K562 (cell line): ENCODE measurements around the gene KIFC3. TPM values are rescaled to one million over a fixed set of nuclear protein-coding genes. Genes with fewer than 3 reads are reported as not detected.

Experiments
- BRCA1 ChIP-seq, 2 experiments: fragments of 450-650 bp in 1 of 2; sonication (generic) in 1 of 2; formaldehyde crosslinking in 1 of 2; IDR thresholded peaks; 2 replicates each; pipeline versions ENCODE4 v1.5.0 to v1.6.1; 2017 to 2020; ENCODE audit warnings: mild to moderate bottlenecking in 1 of 2, missing genetic modification reagents in 1 of 2
- CREM ChIP-seq: IDR thresholded peaks from 2 replicates; pipeline ENCODE4 v1.6.1; 2014; ENCODE audit warnings: antibody characterized with exemption, low read depth
- FOSL1 ChIP-seq: fragments of 200-800 bp; sonication (Bioruptor generic); conservative IDR thresholded peaks from 2 replicates; pipeline ENCODE4 v1.6.1; 2016; ENCODE audit warnings: missing genetic modification characterization, missing compliant biosample characterization
- FUS ChIP-seq: fragments of 200-400 bp; formaldehyde crosslinking; optimal IDR thresholded peaks from 2 replicates; pipeline ENCODE3; 2017; ENCODE audit warnings: low read depth, low read length
- HMGXB4 ChIP-seq: sonication (generic); formaldehyde crosslinking; IDR thresholded peaks from 2 replicates; pipeline ENCODE4 v1.8.1; 2023; ENCODE audit warnings: mild to moderate bottlenecking, missing genetic modification reagents
- JUN ChIP-seq, 2 experiments: sonication (generic) in 1 of 2; formaldehyde crosslinking in 1 of 2; IDR thresholded peaks; 2 replicates each; pipeline versions ENCODE4 v1.6.1 to v1.8.0; 2012 to 2022; ENCODE audit warnings: borderline replicate concordance in 2 of 2, mild to moderate bottlenecking in 2 of 2, improper control_type of control experiment in 1 of 2, low read depth in 1 of 2, low read length in 1 of 2, missing genetic modification reagents in 1 of 2
- MXI1 ChIP-seq: IDR thresholded peaks from 2 replicates; pipeline ENCODE4 v1.6.1; 2011; ENCODE audit warnings: low read depth, mild to moderate bottlenecking, improper control_type of control experiment, low read length
- PCBP2 ChIP-seq: fragments of 200-400 bp; formaldehyde crosslinking; IDR thresholded peaks from 2 replicates; pipeline ENCODE4 v1.6.1; 2018; ENCODE audit warnings: low read length, low read depth, mild to moderate bottlenecking, moderate library complexity; ENCODE audit not compliant: poor library complexity, severe bottlenecking
- PYGO2 ChIP-seq: fragments of 450-650 bp; IDR thresholded peaks from 2 replicates; pipeline ENCODE4 v1.6.1; 2016; ENCODE audit warnings: mild to moderate bottlenecking, missing genetic modification characterization, moderate library complexity, missing compliant biosample characterization
- RCOR1 ChIP-seq, 2 experiments: IDR thresholded peaks; 2 replicates each; pipeline ENCODE4 v1.6.1; 2012; ENCODE audit warnings: low read depth in 2 of 2, low read length in 2 of 2, borderline replicate concordance in 1 of 2, improper control_type of control experiment in 1 of 2
- ZNF175 ChIP-seq: fragments of 200-800 bp; sonication (Bioruptor generic); IDR thresholded peaks from 2 replicates; pipeline ENCODE4 v1.6.1; 2016; ENCODE audit warnings: low read depth, mild to moderate bottlenecking, missing genetic modification characterization, missing compliant biosample characterization
- ZNF668 ChIP-seq: fragments of 250-450 bp; sonication (Bioruptor Pico); IDR thresholded peaks from 2 replicates; pipeline ENCODE4 v1.8.0; 2022; ENCODE audit warnings: mild to moderate bottlenecking, inconsistent platforms
- polyA plus RNA-seq, 8 experiments: library from polyadenylated mRNA; depleted of rRNA in 4 of 8; stranded (reverse) in 5 of 8; unstranded in 3 of 8; fragments of >200 nt; fragmentation: Nextera tagmentation in 2 of 8; fragmentation: Illumina TruSeq in 1 of 8; extraction: Ambion mirVana in 2 of 8; extraction: Trizol in 1 of 8; gene quantifications; 2 replicates each; pipeline versions ENCODE4 v1.2.1 to v1.2.3, GENCODE V29; 2011 to 2014; ENCODE audit warnings: inconsistent platforms in 1 of 8, missing spikeins in 1 of 8
- total RNA-seq, 7 experiments: library from RNA; depleted of rRNA in 6 of 7; stranded (reverse); fragments of >200 nt in 6 of 7; fragmentation: Illumina TruSeq in 2 of 7; extraction: Trizol in 2 of 7; gene quantifications; 2 replicates each; pipeline versions ENCODE4 v1.2.1 to v1.2.3, GENCODE V29; 2011 to 2021; ENCODE audit warnings: low replicate concordance in 1 of 7
- TF ChIP-seq, protein P1 (sequence below), 2 experiments: fragments of 450-650 bp in 1 of 2; IDR thresholded peaks; 2 replicates each; pipeline ENCODE4 v1.6.1; 2011 to 2017; ENCODE audit warnings: low read depth in 2 of 2, antibody characterized with exemption in 1 of 2, borderline replicate concordance in 1 of 2, low read length in 1 of 2, mild to moderate bottlenecking in 1 of 2, mixed read lengths in 1 of 2; ENCODE audit not compliant: control insufficient read depth in 1 of 2
- TF ChIP-seq, protein P2 (sequence below): sonication (generic); formaldehyde crosslinking; IDR thresholded peaks from 2 replicates; pipeline ENCODE4 v1.8.0; 2023; ENCODE audit warnings: missing genetic modification reagents, mild to moderate bottlenecking, borderline replicate concordance

The KIFC3 gene
- total and polyA plus RNA-seq, 9 of the 15 experiments (the other 6 are each of a cell fraction or from before 2014, with no cell fraction given), result 0.23 to 105 (median 26.2) TPM

DNA sequence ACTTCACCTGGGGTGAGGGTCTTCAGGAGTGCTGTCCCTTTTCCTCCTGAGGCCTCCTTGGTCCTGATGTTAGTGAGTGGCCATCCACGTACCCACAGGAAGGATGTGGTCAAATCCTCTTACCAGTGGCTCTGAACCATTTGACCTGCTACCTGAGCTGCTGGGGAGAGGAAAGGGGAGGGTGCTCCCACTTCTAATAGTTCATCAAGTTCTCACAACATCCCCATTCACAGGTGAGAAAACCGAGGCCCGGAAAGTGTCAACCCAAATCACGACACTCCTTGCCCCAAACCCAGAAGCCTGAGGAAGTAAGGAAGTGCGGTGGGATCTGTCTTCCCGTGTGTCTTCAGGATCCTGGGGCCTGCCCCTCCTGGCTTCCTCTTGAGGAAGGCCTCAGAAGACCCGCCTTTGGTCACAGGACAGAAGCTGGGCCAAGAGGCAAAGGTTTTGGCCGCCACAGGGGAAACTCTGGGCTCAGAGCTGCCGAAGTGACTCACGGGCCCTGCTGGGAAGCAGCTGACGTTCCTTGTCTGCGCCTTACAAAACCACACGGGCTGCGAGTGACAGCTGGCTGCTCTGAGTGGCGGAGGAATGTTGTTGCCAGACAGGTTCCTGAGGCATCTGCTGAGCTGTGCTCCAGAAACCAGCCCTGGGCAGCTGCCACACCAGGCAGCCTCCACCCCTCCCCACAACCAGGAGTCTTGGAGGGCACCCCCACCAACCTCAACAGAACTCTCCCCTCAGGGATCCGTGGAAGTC lies 13.9 kb upstream of the KIFC3 start (continued):
- TF ChIP-seq, protein P1, sequence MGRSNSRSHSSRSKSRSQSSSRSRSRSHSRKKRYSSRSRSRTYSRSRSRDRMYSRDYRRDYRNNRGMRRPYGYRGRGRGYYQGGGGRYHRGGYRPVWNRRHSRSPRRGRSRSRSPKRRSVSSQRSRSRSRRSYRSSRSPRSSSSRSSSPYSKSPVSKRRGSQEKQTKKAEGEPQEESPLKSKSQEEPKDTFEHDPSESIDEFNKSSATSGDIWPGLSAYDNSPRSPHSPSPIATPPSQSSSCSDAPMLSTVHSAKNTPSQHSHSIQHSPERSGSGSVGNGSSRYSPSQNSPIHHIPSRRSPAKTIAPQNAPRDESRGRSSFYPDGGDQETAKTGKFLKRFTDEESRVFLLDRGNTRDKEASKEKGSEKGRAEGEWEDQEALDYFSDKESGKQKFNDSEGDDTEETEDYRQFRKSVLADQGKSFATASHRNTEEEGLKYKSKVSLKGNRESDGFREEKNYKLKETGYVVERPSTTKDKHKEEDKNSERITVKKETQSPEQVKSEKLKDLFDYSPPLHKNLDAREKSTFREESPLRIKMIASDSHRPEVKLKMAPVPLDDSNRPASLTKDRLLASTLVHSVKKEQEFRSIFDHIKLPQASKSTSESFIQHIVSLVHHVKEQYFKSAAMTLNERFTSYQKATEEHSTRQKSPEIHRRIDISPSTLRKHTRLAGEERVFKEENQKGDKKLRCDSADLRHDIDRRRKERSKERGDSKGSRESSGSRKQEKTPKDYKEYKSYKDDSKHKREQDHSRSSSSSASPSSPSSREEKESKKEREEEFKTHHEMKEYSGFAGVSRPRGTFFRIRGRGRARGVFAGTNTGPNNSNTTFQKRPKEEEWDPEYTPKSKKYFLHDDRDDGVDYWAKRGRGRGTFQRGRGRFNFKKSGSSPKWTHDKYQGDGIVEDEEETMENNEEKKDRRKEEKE (IDR thresholded peaks at IDR 0.05; ENCODE audit: borderline replicate concordance in 1 of 2, control insufficient read depth in 1 of 2, low read depth in 2 of 2, low read length in 1 of 2), result no peak
- TF ChIP-seq BRCA1 (IDR thresholded peaks at IDR 0.05) (no peak), BRCA1 (CRISPR knock-in tag; IDR thresholded peaks at IDR 0.05) (no peak), ZNF175 (CRISPR knock-in tag) (0 out of 2 replicates have a peak, but pooled peaks have one; percentile 27), MXI1 (no peak), CREM (peak; percentile 81), FOSL1 (tag) (peak; percentile 66), JUN (IDR thresholded peaks at IDR 0.05; ENCODE audit: borderline replicate concordance, low read depth, low read length) (no peak), JUN (CRISPR knock-in tag; IDR thresholded peaks at IDR 0.05; ENCODE audit: borderline replicate concordance) (no peak), RCOR1 (IDR thresholded peaks at IDR 0.05; ENCODE audit: borderline replicate concordance in 1 of 2, low read depth in 2 of 2, low read length in 2 of 2) (no peak), ZNF668 (CRISPR knock-in tag) (no peak), PCBP2 (no peak), FUS (no peak), HMGXB4 (no peak), PYGO2 (tag) (no peak)
- TF ChIP-seq, protein P2, sequence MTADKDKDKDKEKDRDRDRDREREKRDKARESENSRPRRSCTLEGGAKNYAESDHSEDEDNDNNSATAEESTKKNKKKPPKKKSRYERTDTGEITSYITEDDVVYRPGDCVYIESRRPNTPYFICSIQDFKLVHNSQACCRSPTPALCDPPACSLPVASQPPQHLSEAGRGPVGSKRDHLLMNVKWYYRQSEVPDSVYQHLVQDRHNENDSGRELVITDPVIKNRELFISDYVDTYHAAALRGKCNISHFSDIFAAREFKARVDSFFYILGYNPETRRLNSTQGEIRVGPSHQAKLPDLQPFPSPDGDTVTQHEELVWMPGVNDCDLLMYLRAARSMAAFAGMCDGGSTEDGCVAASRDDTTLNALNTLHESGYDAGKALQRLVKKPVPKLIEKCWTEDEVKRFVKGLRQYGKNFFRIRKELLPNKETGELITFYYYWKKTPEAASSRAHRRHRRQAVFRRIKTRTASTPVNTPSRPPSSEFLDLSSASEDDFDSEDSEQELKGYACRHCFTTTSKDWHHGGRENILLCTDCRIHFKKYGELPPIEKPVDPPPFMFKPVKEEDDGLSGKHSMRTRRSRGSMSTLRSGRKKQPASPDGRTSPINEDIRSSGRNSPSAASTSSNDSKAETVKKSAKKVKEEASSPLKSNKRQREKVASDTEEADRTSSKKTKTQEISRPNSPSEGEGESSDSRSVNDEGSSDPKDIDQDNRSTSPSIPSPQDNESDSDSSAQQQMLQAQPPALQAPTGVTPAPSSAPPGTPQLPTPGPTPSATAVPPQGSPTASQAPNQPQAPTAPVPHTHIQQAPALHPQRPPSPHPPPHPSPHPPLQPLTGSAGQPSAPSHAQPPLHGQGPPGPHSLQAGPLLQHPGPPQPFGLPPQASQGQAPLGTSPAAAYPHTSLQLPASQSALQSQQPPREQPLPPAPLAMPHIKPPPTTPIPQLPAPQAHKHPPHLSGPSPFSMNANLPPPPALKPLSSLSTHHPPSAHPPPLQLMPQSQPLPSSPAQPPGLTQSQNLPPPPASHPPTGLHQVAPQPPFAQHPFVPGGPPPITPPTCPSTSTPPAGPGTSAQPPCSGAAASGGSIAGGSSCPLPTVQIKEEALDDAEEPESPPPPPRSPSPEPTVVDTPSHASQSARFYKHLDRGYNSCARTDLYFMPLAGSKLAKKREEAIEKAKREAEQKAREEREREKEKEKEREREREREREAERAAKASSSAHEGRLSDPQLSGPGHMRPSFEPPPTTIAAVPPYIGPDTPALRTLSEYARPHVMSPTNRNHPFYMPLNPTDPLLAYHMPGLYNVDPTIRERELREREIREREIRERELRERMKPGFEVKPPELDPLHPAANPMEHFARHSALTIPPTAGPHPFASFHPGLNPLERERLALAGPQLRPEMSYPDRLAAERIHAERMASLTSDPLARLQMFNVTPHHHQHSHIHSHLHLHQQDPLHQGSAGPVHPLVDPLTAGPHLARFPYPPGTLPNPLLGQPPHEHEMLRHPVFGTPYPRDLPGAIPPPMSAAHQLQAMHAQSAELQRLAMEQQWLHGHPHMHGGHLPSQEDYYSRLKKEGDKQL (CRISPR knock-in tag), result no peak
